K562 (cell line): ENCODE data around the gene HEMK1. TPM values are rescaled to one million over a fixed set of nuclear protein-coding genes. Genes with fewer than 3 reads are reported as not detected.
A peak's percentile ranks its signal among the peaks of the same experiment; 100 is the strongest.

Experiments used
- CBX2 ChIP-seq: fragments of 200-600 bp; sonication (generic); IDR thresholded peaks from one replicate; pipeline ENCODE4 v1.6.1; 2012; ENCODE audit warnings: mild to moderate bottlenecking, low read length, inconsistent platforms; ENCODE audit not compliant: insufficient read depth, poor library complexity, severe bottlenecking
- CREB5 ChIP-seq: fragments of 250-450 bp; sonication (Bioruptor Pico); IDR thresholded peaks from 2 replicates; pipeline ENCODE4 v1.5.0; 2020; ENCODE audit warnings: mild to moderate bottlenecking
- ELK1 ChIP-seq: sonication (generic); formaldehyde crosslinking; IDR thresholded peaks from 2 replicates; pipeline ENCODE4 v1.8.1; 2022; ENCODE audit warnings: missing genetic modification reagents
- EP300 ChIP-seq: IDR thresholded peaks from 2 replicates; pipeline ENCODE4 v1.6.1; 2012; ENCODE audit warnings: low read length, improper control_type of control experiment
- FOXJ2 ChIP-seq: fragments of 200-800 bp; sonication (Bioruptor generic); IDR thresholded peaks from 2 replicates; pipeline ENCODE4 v1.6.1; 2016; ENCODE audit warnings: missing genetic modification characterization, missing compliant biosample characterization
- FOXK2 ChIP-seq, 2 experiments: fragments of 450-650 bp; IDR thresholded peaks in 1 of 2; conservative IDR thresholded peaks in 1 of 2; 2 replicates each; pipeline ENCODE4 v1.6.1; 2016; ENCODE audit warnings: low read depth in 2 of 2, mild to moderate bottlenecking in 1 of 2
- GABPB1 ChIP-seq: sonication (generic); formaldehyde crosslinking; IDR thresholded peaks from 2 replicates; pipeline ENCODE4 v1.8.0; 2022; ENCODE audit warnings: mild to moderate bottlenecking, missing genetic modification reagents
- GATA2 ChIP-seq: sonication (generic); formaldehyde crosslinking; IDR thresholded peaks from 2 replicates; pipeline ENCODE4 v1.4.0; 2020; ENCODE audit warnings: mild to moderate bottlenecking, missing genetic modification reagents
- ID3 ChIP-seq, 2 experiments: fragments of 250-450 bp in 1 of 2; fragments of 450-650 bp in 1 of 2; sonication (Bioruptor Pico) in 1 of 2; IDR thresholded peaks; 2 replicates each; pipeline versions ENCODE4 v1.6.1 to v1.8.0; 2016 to 2021; ENCODE audit warnings: mild to moderate bottlenecking in 2 of 2, moderate library complexity in 2 of 2, missing compliant biosample characterization in 1 of 2, missing genetic modification characterization in 1 of 2
- LEF1 ChIP-seq: fragments of 450-650 bp; IDR thresholded peaks from 2 replicates; pipeline ENCODE4 v1.6.1; 2016; ENCODE audit warnings: mild to moderate bottlenecking
- MAFK ChIP-seq: IDR thresholded peaks from 2 replicates; pipeline ENCODE4 v1.6.1; 2011; ENCODE audit warnings: low read length, improper control_type of control experiment
- MYC ChIP-seq, 2 experiments: fragments of 250-450 bp in 1 of 2; sonication (Bioruptor Pico) in 1 of 2; IDR thresholded peaks; 2 replicates each; pipeline versions ENCODE4 v1.5.1 to v1.6.1; 2012 to 2021; ENCODE audit warnings: low read depth in 2 of 2, borderline replicate concordance in 1 of 2, improper control_type of control experiment in 1 of 2, low read length in 1 of 2, mild to moderate bottlenecking in 1 of 2, moderate library complexity in 1 of 2
- NUFIP1 ChIP-seq: fragments of 450-650 bp; IDR thresholded peaks from 2 replicates; pipeline ENCODE4 v1.6.1; 2018; ENCODE audit not compliant: partially characterized antibody
- RFX1 ChIP-seq: fragments of 450-650 bp; IDR thresholded peaks from 2 replicates; pipeline ENCODE4 v1.6.1; 2016; ENCODE audit warnings: mild to moderate bottlenecking, moderate library complexity
- SETDB1 ChIP-seq: IDR thresholded peaks from one replicate; pipeline ENCODE4 v1.6.1; 2012; ENCODE audit warnings: low read length, control low read depth, inconsistent platforms
- SMARCA5 ChIP-seq: fragments of 450-650 bp; IDR thresholded peaks from 2 replicates; pipeline ENCODE4 v1.6.1; 2016
- SNIP1 ChIP-seq: fragments of 450-650 bp; IDR thresholded peaks from 2 replicates; pipeline ENCODE4 v1.7.1; 2017; ENCODE audit warnings: low read depth, mild to moderate bottlenecking
- SP1 ChIP-seq: sonication (generic); formaldehyde crosslinking; IDR thresholded peaks from 2 replicates; pipeline ENCODE4 v1.8.1; 2022; ENCODE audit warnings: mild to moderate bottlenecking, missing genetic modification reagents
- TEAD1 ChIP-seq, 2 experiments: fragments of 450-650 bp in 1 of 2; sonication (generic) in 1 of 2; formaldehyde crosslinking; IDR thresholded peaks; 2 replicates each; pipeline versions ENCODE4 v1.4.0 to v1.8.0; 2020 to 2022; ENCODE audit warnings: mild to moderate bottlenecking in 2 of 2, missing genetic modification reagents in 1 of 2
- TOE1 ChIP-seq, 2 experiments: fragments of 450-650 bp in 1 of 2; sonication (generic) in 1 of 2; formaldehyde crosslinking in 1 of 2; IDR thresholded peaks; 2 replicates each; pipeline versions ENCODE4 v1.7.1 to v1.8.0; 2016 to 2022; ENCODE audit warnings: borderline replicate concordance in 2 of 2, mild to moderate bottlenecking in 2 of 2, antibody characterized with exemption in 1 of 2, inconsistent platforms in 1 of 2, low read depth in 1 of 2, missing genetic modification reagents in 1 of 2, moderate library complexity in 1 of 2
- TRIM25 ChIP-seq: fragments of 450-650 bp; IDR thresholded peaks from 2 replicates; pipeline ENCODE4 v1.7.0; 2016; ENCODE audit warnings: borderline replicate concordance
- ZNF12 ChIP-seq: sonication (generic); formaldehyde crosslinking; IDR thresholded peaks from 2 replicates; pipeline ENCODE4 v1.4.0; 2020; ENCODE audit warnings: mild to moderate bottlenecking, missing genetic modification reagents
- ZNF121 ChIP-seq: sonication (generic); formaldehyde crosslinking; conservative IDR thresholded peaks from 2 replicates; pipeline ENCODE4 v1.8.0; 2022; ENCODE audit warnings: missing genetic modification reagents
- ZNF197 ChIP-seq: fragments of 200-800 bp; sonication (Bioruptor generic); IDR thresholded peaks from 2 replicates; pipeline ENCODE4 v1.6.1; 2016; ENCODE audit warnings: low read depth, missing genetic modification characterization, missing compliant biosample characterization
- ZNF431 ChIP-seq: sonication (generic); formaldehyde crosslinking; IDR thresholded peaks from 2 replicates; pipeline ENCODE4 v1.8.0; 2022; ENCODE audit warnings: mild to moderate bottlenecking, missing genetic modification reagents
- polyA plus RNA-seq, 8 experiments: library from polyadenylated mRNA; depleted of rRNA in 4 of 8; stranded (reverse) in 5 of 8; unstranded in 3 of 8; fragments of >200 nt; fragmentation: Nextera tagmentation in 2 of 8; fragmentation: Illumina TruSeq in 1 of 8; extraction: Ambion mirVana in 2 of 8; extraction: Trizol in 1 of 8; gene quantifications; 2 replicates each; pipeline versions ENCODE4 v1.2.1 to v1.2.3, GENCODE V29; 2011 to 2014; ENCODE audit warnings: inconsistent platforms in 1 of 8, missing spikeins in 1 of 8
- total RNA-seq, 7 experiments: library from RNA; depleted of rRNA in 6 of 7; stranded (reverse); fragments of >200 nt in 6 of 7; fragmentation: Illumina TruSeq in 2 of 7; extraction: Trizol in 2 of 7; gene quantifications; 2 replicates each; pipeline versions ENCODE4 v1.2.1 to v1.2.3, GENCODE V29; 2011 to 2021; ENCODE audit warnings: low replicate concordance in 1 of 7

The HEMK1 gene
- total and polyA plus RNA-seq, 9 of the 15 experiments (the other 6 are each of a cell fraction or from before 2014, with no cell fraction given): 2.0 to 16.8 (median 11.4) TPM

GRCh38 chr3:50600141-50600753, 30.9 kb downstream of the HEMK1 start (continued):
- no peak for TF ChIP-seq ZNF197
- no peak for TF ChIP-seq NUFIP1
- no peak for TF ChIP-seq RFX1
- TF ChIP-seq SETDB1: no peak
- peak; percentile 44; the same call in 1 of the 2 replicates for TF ChIP-seq TOE1 (IDR thresholded peaks at IDR 0.05; ENCODE audit: borderline replicate concordance)
- TF ChIP-seq TOE1 (CRISPR knock-in tag; IDR thresholded peaks at IDR 0.05; ENCODE audit: borderline replicate concordance, low read depth): no peak
- TF ChIP-seq EP300: peak; percentile 85
- TF ChIP-seq CREB5: no peak
- no peak for TF ChIP-seq ZNF12
- TF ChIP-seq TEAD1 (CRISPR knock-in tag; IDR thresholded peaks at IDR 0.05): no peak
- no peak for TF ChIP-seq SNIP1
- no peak for TF ChIP-seq GABPB1 (CRISPR knock-in tag)
- TF ChIP-seq SMARCA5: peak; percentile 98
- no peak for TF ChIP-seq GATA2 (CRISPR knock-in tag)
- TF ChIP-seq FOXJ2 (tag): no peak
- no peak for TF ChIP-seq ELK1 (CRISPR knock-in tag)
- no peak for TF ChIP-seq MYC (IDR thresholded peaks at IDR 0.05; ENCODE audit: low read depth, low read length)
- TF ChIP-seq MYC (CRISPR knock-in tag; IDR thresholded peaks at IDR 0.05; ENCODE audit: borderline replicate concordance, low read depth): no peak
- no peak for TF ChIP-seq TRIM25
- no peak for TF ChIP-seq SP1 (CRISPR knock-in tag)
- no peak for TF ChIP-seq ID3 (CRISPR knock-in tag; IDR thresholded peaks at IDR 0.05)
- no peak for TF ChIP-seq ID3 (tag; IDR thresholded peaks at IDR 0.05)
- TF ChIP-seq ZNF431 (CRISPR knock-in tag): no peak
- no peak for TF ChIP-seq FOXK2 (conservative IDR thresholded peaks at IDR 0.05 in 1 of 2, IDR thresholded peaks at IDR 0.05 in 1 of 2; ENCODE audit: low read depth in 2 of 2)
- no peak for TF ChIP-seq MAFK
- TF ChIP-seq ZNF121: no peak
- TF ChIP-seq LEF1: no peak
- TF ChIP-seq CBX2: no peak
